Measurements from ENCODE around the gene TYK2. TPM values are rescaled to one million over a fixed set of nuclear protein-coding genes. Genes with fewer than 3 reads are reported as not detected.
"Not testable (repeated sequence)": the region's sequence is repeated elsewhere in the genome, so short reads cannot be mapped to it uniquely, and the experiment has no call there.

TYK2 gene
- total and polyA plus RNA-seq, 7 experiments from 2014 or later, result 45.4 to 346 (median 273) TPM

GRCh38 chr19:10412257-10412977 is 32.0 kb upstream of the TYK2 start:
- intact Hi-C loops (cut with micrococcal nuclease), result no loop called here
- ATAC-seq (no peak), DNase-seq (peak in 3 of 9 donors; percentile 42 to 61 (median 47))
- no peaks in the 10 kb centered on the region for H3K9me3 ChIP-seq (ENCODE audit: control insufficient read depth in 2 of 3, low read length in 3 of 3)
- Mint-ChIP-seq H3K27ac (peak overlapping the region in 8 of 9 donors; percentile 17 to 90 (median 56)), H3K27me3 (peaks cover 0 to 7% (median 4%) of the 10 kb centered on the region in 5 donors), H3K9me3 (peaks cover 0 to 7% (median 0%) of the 10 kb centered on the region in 11 donors), H3K36me3 (peaks cover 0 to 25% (median 0%) of the 10 kb centered on the region in 5 donors), H3K4me1 (peaks cover 10 to 72% (median 43%) of the 10 kb centered on the region in 7 donors), H3K4me3 (peak overlapping the region in 6 of 10 donors; percentile 14 to 81 (median 46))
- peak overlapping the region; percentile 23 for H3K4me3 ChIP-seq (ENCODE audit: low read length)
- ChIA-PET POLR2A (interaction anchor here (0.6 to 0.8 kb wide), 3 partner anchors 9 to 415 kb away, joined by 3 to 4 read pairs (median 4); no protein-coding TSS in a partner anchor), CTCF (interaction anchor here (0.6 to 7.7 kb wide), 7 partner anchors 7 to 124 kb away, joined by 3 to 97 read pairs (median 3); partner anchors contain the start of gene CDC37)
- peaks cover 3 to 5% of the 10 kb centered on the region in 2 donors for H3K27me3 ChIP-seq (ENCODE audit: control insufficient read depth in 2 of 2, insufficient read depth in 2 of 2, low read length in 2 of 2)
- H3K27ac ChIP-seq (ENCODE audit: low read depth, low read length), result no peak overlapping the region
- peaks cover 31 to 51% of the 10 kb centered on the region in 2 donors for H3K4me1 ChIP-seq (ENCODE audit: control insufficient read depth in 2 of 2, insufficient read depth in 2 of 2, low read length in 2 of 2)
- no peaks in the 10 kb centered on the region for H3K36me3 ChIP-seq (ENCODE audit: control insufficient read depth in 2 of 3, insufficient read depth in 3 of 3, low read length in 3 of 3)

DNA sequence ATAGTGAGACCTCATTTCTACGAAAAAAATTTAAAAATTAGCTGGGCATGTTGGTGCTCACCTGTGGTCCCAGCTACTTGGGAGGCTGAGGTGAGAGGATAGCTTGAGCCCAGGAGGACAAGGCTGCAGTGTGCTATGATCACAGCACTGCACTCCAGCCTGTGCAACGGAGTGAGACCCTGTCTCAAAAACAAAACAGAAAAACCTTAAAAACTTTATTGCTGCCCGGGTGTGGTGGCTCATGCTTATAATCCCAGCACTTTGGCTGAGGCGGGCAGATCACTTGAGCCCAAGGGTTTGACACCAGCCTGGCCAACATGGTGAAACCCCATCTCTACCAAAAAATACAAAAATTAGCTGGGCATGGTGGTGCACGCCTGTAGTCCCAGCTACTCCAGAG is 30.9 kb upstream of the TYK2 start:
- peaks cover 0 to 22% (median 0%) of the 10 kb centered on the region in 5 donors for H3K36me3 Mint-ChIP-seq
- ChIA-PET CTCF (interaction anchor here (0.6 kb wide), 1 partner anchor 52 kb away, joined by 3 read pairs; no protein-coding TSS in a partner anchor), POLR2A (interaction anchor here (0.6 kb wide), 2 partner anchors 191 to 435 kb away, joined by 3 read pairs; no protein-coding TSS in a partner anchor)
- peak overlapping the region in 1 of 10 donors; percentile 25 for H3K4me3 Mint-ChIP-seq
- H3K9me3 ChIP-seq (ENCODE audit: control insufficient read depth in 2 of 3, low read length in 3 of 3); H3K4me3 ChIP-seq (ENCODE audit: low read length); H3K36me3 ChIP-seq (ENCODE audit: control insufficient read depth in 2 of 3, insufficient read depth in 3 of 3, low read length in 3 of 3); H3K9me3 Mint-ChIP-seq; ATAC-seq; intact Hi-C loops (cut with micrococcal nuclease); DNase-seq; H3K27ac ChIP-seq (ENCODE audit: low read depth, low read length); H3K27me3 Mint-ChIP-seq; H3K27me3 ChIP-seq (ENCODE audit: control insufficient read depth in 2 of 2, insufficient read depth in 2 of 2, low read length in 2 of 2): not testable (repeated sequence)
- H3K27ac Mint-ChIP-seq, result peak overlapping the region in 7 of 9 donors; percentile 12 to 90 (median 37)
- peaks cover 10 to 74% (median 48%) of the 10 kb centered on the region in 7 donors for H3K4me1 Mint-ChIP-seq
- peaks cover 29 to 51% of the 10 kb centered on the region in 2 donors for H3K4me1 ChIP-seq (ENCODE audit: control insufficient read depth in 2 of 2, insufficient read depth in 2 of 2, low read length in 2 of 2)

DNA sequence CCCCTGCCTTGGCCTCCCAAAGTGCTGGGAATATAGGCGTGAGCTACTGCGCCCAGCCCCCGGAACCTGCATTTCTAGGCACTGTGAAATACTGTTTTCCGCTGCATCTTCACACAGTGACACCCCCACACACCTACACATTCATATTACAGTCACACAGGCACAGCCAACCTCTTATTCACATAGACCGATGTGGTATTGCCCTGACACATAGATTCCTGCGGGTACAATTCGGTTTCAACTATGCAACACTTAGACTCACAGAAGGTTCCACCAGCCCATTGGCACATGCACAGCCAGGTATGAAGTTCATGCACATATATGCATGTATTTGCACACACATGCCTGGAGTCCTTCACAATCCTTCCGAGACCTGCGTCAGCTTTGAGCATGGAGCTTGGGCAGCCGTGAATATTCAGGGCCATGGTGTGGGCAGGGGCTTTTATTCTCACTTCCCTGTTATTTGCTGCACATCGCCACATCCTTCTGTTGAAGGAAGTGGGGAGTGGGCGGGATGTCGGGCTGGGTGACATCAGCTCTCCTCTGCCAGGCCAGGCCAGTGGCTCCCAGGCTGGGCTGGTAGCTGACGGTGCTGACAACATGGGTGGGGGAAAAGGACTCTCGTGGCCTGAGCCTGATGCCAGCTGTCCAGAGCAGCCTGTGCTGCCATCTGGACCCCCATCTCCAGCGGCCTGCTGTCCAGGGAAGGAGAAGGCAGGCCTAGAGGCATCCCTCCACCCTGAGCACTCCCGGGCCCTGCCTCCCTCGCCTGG is 28.3 kb upstream of the TYK2 start:
- DNase-seq, result peak in 4 of 9 donors; percentile 36 to 77 (median 45)
- CTCF ChIA-PET, result interaction anchor here (1.0 to 7.5 kb wide), 3 partner anchors 7 to 545 kb away, joined by 4 to 97 read pairs (median 5); no protein-coding TSS in a partner anchor

GRCh38 chr19:10407096-10407495 is 26.7 kb upstream of the TYK2 start:
- H3K36me3 ChIP-seq (ENCODE audit: control insufficient read depth in 2 of 3, insufficient read depth in 3 of 3, low read length in 3 of 3), result peaks cover 0 to 4% (median 0%) of the 10 kb centered on the region in 3 experiments
- Mint-ChIP-seq H3K9me3 (peaks cover 0 to 2% (median 0%) of the 10 kb centered on the region in 11 donors), H3K4me1 (peaks cover 24 to 77% (median 71%) of the 10 kb centered on the region in 7 donors), H3K36me3 (peaks cover 0 to 19% (median 0%) of the 10 kb centered on the region in 5 donors), H3K27me3 (peaks cover 0 to 3% (median 0%) of the 10 kb centered on the region in 5 donors), H3K4me3 (peak overlapping the region in 4 of 10 donors; percentile 19 to 62 (median 44)), H3K27ac (peak overlapping the region in 6 of 9 donors; percentile 13 to 80 (median 44))
- no peaks in the 10 kb centered on the region for H3K9me3 ChIP-seq (ENCODE audit: control insufficient read depth in 2 of 3, low read length in 3 of 3)
- H3K4me1 ChIP-seq (ENCODE audit: control insufficient read depth in 2 of 2, insufficient read depth in 2 of 2, low read length in 2 of 2), result peaks cover 52 to 64% of the 10 kb centered on the region in 2 donors
- H3K27ac ChIP-seq (ENCODE audit: low read depth, low read length), result peak overlapping the region; percentile 3
- ATAC-seq (no peak), DNase-seq (no peak)
- ChIA-PET POLR2A (interaction anchor here (1.6 to 2.6 kb wide), 2 partner anchors 14 to 17 kb away, joined by 5 to 10 read pairs; partner anchors contain the start of gene PDE4A), CTCF (interaction anchor here (1.2 to 7.5 kb wide), 3 partner anchors 9 to 17 kb away, joined by 3 to 97 read pairs (median 8); no protein-coding TSS in a partner anchor)
- no peaks in the 10 kb centered on the region for H3K27me3 ChIP-seq (ENCODE audit: control insufficient read depth in 2 of 2, insufficient read depth in 2 of 2, low read length in 2 of 2)
- intact Hi-C loops (cut with micrococcal nuclease), result loop anchor here in 1 of 2 donors (10.0 kb wide), 1 partner anchor 688 kb away; no protein-coding TSS in a partner anchor
- no peak overlapping the region for H3K4me3 ChIP-seq (ENCODE audit: low read length)

More for the DNA sequence above, 28.3 kb upstream of the TYK2 start:
- peaks cover 50 to 67% of the 10 kb centered on the region in 2 donors for H3K4me1 ChIP-seq (ENCODE audit: control insufficient read depth in 2 of 2, insufficient read depth in 2 of 2, low read length in 2 of 2)
- H3K9me3 ChIP-seq (ENCODE audit: control insufficient read depth in 2 of 3, low read length in 3 of 3), result no peaks in the 10 kb centered on the region
- peak overlapping the region; percentile 62 to 94 (median 84) for H3K27ac Mint-ChIP-seq
- no peaks in the 10 kb centered on the region for H3K27me3 ChIP-seq (ENCODE audit: control insufficient read depth in 2 of 2, insufficient read depth in 2 of 2, low read length in 2 of 2)
- peak; percentile 54 for ATAC-seq
- H3K4me1 Mint-ChIP-seq, result peaks cover 16 to 80% (median 66%) of the 10 kb centered on the region in 7 donors
- intact Hi-C loops (cut with micrococcal nuclease), result loop anchor here (1.0 to 10.0 kb wide), 2 partner anchors 8 to 686 kb away; no protein-coding TSS in a partner anchor
- H3K27me3 Mint-ChIP-seq, result peaks cover 0 to 3% (median 0%) of the 10 kb centered on the region in 5 donors
- peak overlapping the region; percentile 9 for H3K4me3 ChIP-seq (ENCODE audit: low read length)
- peak overlapping the region; percentile 59 to 89 (median 65) for H3K4me3 Mint-ChIP-seq
- H3K36me3 ChIP-seq (ENCODE audit: control insufficient read depth in 2 of 3, insufficient read depth in 3 of 3, low read length in 3 of 3), result no peaks in the 10 kb centered on the region
- peak overlapping the region; percentile 56 for H3K27ac ChIP-seq (ENCODE audit: low read depth, low read length)
- H3K36me3 Mint-ChIP-seq, result peaks cover 0 to 15% (median 0%) of the 10 kb centered on the region in 5 donors
- POLR2A ChIA-PET, result interaction anchor here (0.8 to 1.2 kb wide), 2 partner anchors 15 to 28 kb away, joined by 3 read pairs; partner anchors contain the start of gene TYK2
- peaks cover 0 to 1% (median 0%) of the 10 kb centered on the region in 11 donors for H3K9me3 Mint-ChIP-seq

DNA sequence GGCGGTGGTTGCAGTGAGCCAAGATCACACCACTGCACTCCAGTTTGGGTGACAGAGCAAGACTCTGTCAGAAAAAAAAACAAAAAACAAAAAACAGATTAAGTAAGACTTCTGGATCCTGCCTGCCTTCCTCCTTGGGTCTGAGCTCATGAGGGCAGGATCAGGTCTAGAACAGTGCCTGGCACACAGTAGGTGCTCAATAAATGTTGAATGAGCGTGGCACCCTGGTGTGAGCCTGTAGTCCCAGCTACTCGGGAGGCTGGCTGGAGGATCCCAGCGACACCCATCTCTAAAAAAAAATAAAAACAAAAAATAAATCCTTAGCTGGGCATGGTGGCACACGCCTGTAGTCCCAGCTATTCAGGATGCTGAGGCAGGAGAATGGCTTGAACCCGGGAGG is 25.8 kb upstream of the TYK2 start:
- Mint-ChIP-seq H3K9me3 (peaks cover 0 to 2% (median 0%) of the 10 kb centered on the region in 11 donors), H3K36me3 (peaks cover 0 to 18% (median 0%) of the 10 kb centered on the region in 5 donors), H3K4me1 (peaks cover 33 to 78% (median 73%) of the 10 kb centered on the region in 7 donors), H3K27ac (peak overlapping the region in 5 of 9 donors; percentile 16 to 95 (median 87)), H3K4me3 (peak overlapping the region in 3 of 10 donors; percentile 14 to 95 (median 90)), H3K27me3 (peaks cover 0 to 3% (median 0%) of the 10 kb centered on the region in 5 donors)
- H3K4me1 ChIP-seq (ENCODE audit: control insufficient read depth in 2 of 2, insufficient read depth in 2 of 2, low read length in 2 of 2), result peaks cover 60 to 68% of the 10 kb centered on the region in 2 donors
- H3K27me3 ChIP-seq (ENCODE audit: control insufficient read depth in 2 of 2, insufficient read depth in 2 of 2, low read length in 2 of 2), result no peaks in the 10 kb centered on the region
- no peak for ATAC-seq
- CTCF ChIA-PET, result interaction anchor here (0.6 to 7.5 kb wide), 8 partner anchors 9 to 206 kb away, joined by 3 to 97 read pairs (median 6); no protein-coding TSS in a partner anchor
- H3K36me3 ChIP-seq (ENCODE audit: control insufficient read depth in 2 of 3, insufficient read depth in 3 of 3, low read length in 3 of 3), result peaks cover 0 to 4% (median 0%) of the 10 kb centered on the region in 3 experiments
- no peak overlapping the region for H3K27ac ChIP-seq (ENCODE audit: low read depth, low read length)
- no peak overlapping the region for H3K4me3 ChIP-seq (ENCODE audit: low read length)
- POLR2A ChIA-PET, result interaction anchor here (0.6 to 4.3 kb wide), 5 partner anchors 8 to 28 kb away, joined by 3 to 32 read pairs (median 5); partner anchors contain the start of gene PDE4A
- intact Hi-C loops (cut with micrococcal nuclease), result loop anchor here in 1 of 2 donors (10.0 kb wide), 1 partner anchor 689 kb away; no protein-coding TSS in a partner anchor
- H3K9me3 ChIP-seq (ENCODE audit: control insufficient read depth in 2 of 3, low read length in 3 of 3), result no peaks in the 10 kb centered on the region
- DNase-seq, result no peak
